Measurements from ENCODE around the gene FBXL15.

GRCh38 chr10:102381983-102382382, 38.7 kb upstream of the FBXL15 start:
- TF ChIP-seq CTCF (IDR thresholded peaks at IDR 0.05) = no peak
- no peak for TF ChIP-seq POLR2A (IDR thresholded peaks at IDR 0.05)
